ENCODE data around the gene HMCN1. TPM values are rescaled to one million over a fixed set of nuclear protein-coding genes. Genes with fewer than 3 reads are reported as not detected.

HMCN1 gene
- total and polyA plus RNA-seq, 2 donors (not counting 1 experiment from before 2014, with no cell fraction given) = 6.8 to 21.0 TPM

- Histone ChIP-seq H3K4me2 (ENCODE audit: extremely low read depth, insufficient read depth, low read length) (peak overlapping the region; percentile 94), H3K27me3 (ENCODE audit: control insufficient read depth, insufficient read depth, low read length) (peaks cover 2% of the 10 kb centered on the region), H3K79me2 (ENCODE audit: control insufficient read depth, insufficient read depth, low read length) (no peaks in the 10 kb centered on the region), H4K20me1 (ENCODE audit: control insufficient read depth, extremely low read depth, insufficient read depth, low read length) (no peaks in the 10 kb centered on the region), H3K9ac (ENCODE audit: insufficient read depth, low read length) (no peak overlapping the region), H3K36me3 (ENCODE audit: control insufficient read depth, insufficient read depth, low read length) (no peaks in the 10 kb centered on the region), H3K4me1 (ENCODE audit: control insufficient read depth, extremely low read depth, insufficient read depth, low read length) (no peaks in the 10 kb centered on the region), H3K27ac (ENCODE audit: insufficient read depth, low read length) (no peak overlapping the region), H3K4me3 (replicated peaks in 1 of 4; ENCODE audit: control extremely low read depth in 1 of 4, insufficient read depth in 1 of 4, low read depth in 3 of 4, low read length in 4 of 4) (peak overlapping the region; percentile 63 to 70 (median 64)), H3K9me3 (ENCODE audit: control insufficient read depth, insufficient read depth, low read depth, low read length) (no peaks in the 10 kb centered on the region), H2AFZ (ENCODE audit: low read length) (peak overlapping the region; percentile 95)
- peak in 1 of 2 donors; percentile 19 for DNase-seq (ENCODE audit: low read depth in 2 of 2)
- no peak for TF ChIP-seq EZH2 (IDR thresholded peaks at IDR 0.05; ENCODE audit: low read length, missing control alignments)
- TF ChIP-seq, protein P1, sequence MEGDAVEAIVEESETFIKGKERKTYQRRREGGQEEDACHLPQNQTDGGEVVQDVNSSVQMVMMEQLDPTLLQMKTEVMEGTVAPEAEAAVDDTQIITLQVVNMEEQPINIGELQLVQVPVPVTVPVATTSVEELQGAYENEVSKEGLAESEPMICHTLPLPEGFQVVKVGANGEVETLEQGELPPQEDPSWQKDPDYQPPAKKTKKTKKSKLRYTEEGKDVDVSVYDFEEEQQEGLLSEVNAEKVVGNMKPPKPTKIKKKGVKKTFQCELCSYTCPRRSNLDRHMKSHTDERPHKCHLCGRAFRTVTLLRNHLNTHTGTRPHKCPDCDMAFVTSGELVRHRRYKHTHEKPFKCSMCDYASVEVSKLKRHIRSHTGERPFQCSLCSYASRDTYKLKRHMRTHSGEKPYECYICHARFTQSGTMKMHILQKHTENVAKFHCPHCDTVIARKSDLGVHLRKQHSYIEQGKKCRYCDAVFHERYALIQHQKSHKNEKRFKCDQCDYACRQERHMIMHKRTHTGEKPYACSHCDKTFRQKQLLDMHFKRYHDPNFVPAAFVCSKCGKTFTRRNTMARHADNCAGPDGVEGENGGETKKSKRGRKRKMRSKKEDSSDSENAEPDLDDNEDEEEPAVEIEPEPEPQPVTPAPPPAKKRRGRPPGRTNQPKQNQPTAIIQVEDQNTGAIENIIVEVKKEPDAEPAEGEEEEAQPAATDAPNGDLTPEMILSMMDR (conservative IDR thresholded peaks at IDR 0.05 in 1 of 2, IDR thresholded peaks at IDR 0.05 in 1 of 2; ENCODE audit: low read depth in 1 of 2, low read length in 2 of 2) = no peak
Observed at GRCh38 chr1:185734929-185735700, 924 bp downstream of the HMCN1 start.

DNA sequence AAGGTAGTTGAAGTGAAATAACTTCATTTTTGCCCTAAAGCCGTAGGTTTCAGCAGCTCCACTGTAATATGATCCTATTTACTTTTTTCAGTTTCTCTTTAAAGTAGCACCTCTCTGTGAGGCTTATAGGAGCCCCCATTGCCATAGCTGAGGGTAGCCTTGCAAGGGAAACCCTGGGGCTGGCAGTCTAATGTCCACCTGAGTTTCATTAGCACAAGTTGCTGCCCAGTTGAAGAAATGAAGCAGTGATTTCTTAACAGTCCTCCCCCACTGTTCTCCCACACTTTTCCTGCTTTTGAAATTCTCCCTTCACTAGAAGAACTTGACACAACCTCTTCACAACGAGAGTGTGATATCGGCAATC, 1.5 kb downstream of the HMCN1 start:
- H3K4me1 ChIP-seq (ENCODE audit: control insufficient read depth, extremely low read depth, insufficient read depth, low read length) = no peaks in the 10 kb centered on the region
- peak overlapping the region; percentile 63 to 70 (median 64) for H3K4me3 ChIP-seq (replicated peaks in 1 of 4; ENCODE audit: control extremely low read depth in 1 of 4, insufficient read depth in 1 of 4, low read depth in 3 of 4, low read length in 4 of 4)
- H2AFZ ChIP-seq (ENCODE audit: low read length) = peak overlapping the region; percentile 95
- H3K36me3 ChIP-seq (ENCODE audit: control insufficient read depth, insufficient read depth, low read length) = no peaks in the 10 kb centered on the region
- no peaks in the 10 kb centered on the region for H4K20me1 ChIP-seq (ENCODE audit: control insufficient read depth, extremely low read depth, insufficient read depth, low read length)
- no peaks in the 10 kb centered on the region for H3K9me3 ChIP-seq (ENCODE audit: control insufficient read depth, insufficient read depth, low read depth, low read length)
- no peaks in the 10 kb centered on the region for H3K79me2 ChIP-seq (ENCODE audit: control insufficient read depth, insufficient read depth, low read length)
- peak overlapping the region; percentile 94 for H3K4me2 ChIP-seq (ENCODE audit: extremely low read depth, insufficient read depth, low read length)
- peak in 1 of 2 donors; percentile 5 for DNase-seq (ENCODE audit: low read depth in 2 of 2)
- no peak overlapping the region for H3K9ac ChIP-seq (ENCODE audit: insufficient read depth, low read length)
- H3K27ac ChIP-seq (ENCODE audit: insufficient read depth, low read length) = no peak overlapping the region
- TF ChIP-seq EZH2 (IDR thresholded peaks at IDR 0.05; ENCODE audit: low read length, missing control alignments) = no peak
- TF ChIP-seq, protein P1 (conservative IDR thresholded peaks at IDR 0.05 in 1 of 2, IDR thresholded peaks at IDR 0.05 in 1 of 2; ENCODE audit: low read depth in 1 of 2, low read length in 2 of 2) = no peak
- H3K27me3 ChIP-seq (ENCODE audit: control insufficient read depth, insufficient read depth, low read length) = peaks cover 2% of the 10 kb centered on the region

- Histone ChIP-seq H4K20me1 (ENCODE audit: control insufficient read depth, extremely low read depth, insufficient read depth, low read length) (no peaks in the 10 kb centered on the region), H2AFZ (ENCODE audit: low read length) (no peak overlapping the region), H3K4me1 (ENCODE audit: control insufficient read depth, extremely low read depth, insufficient read depth, low read length) (no peaks in the 10 kb centered on the region), H3K27ac (ENCODE audit: insufficient read depth, low read length) (no peak overlapping the region), H3K79me2 (ENCODE audit: control insufficient read depth, insufficient read depth, low read length) (no peaks in the 10 kb centered on the region), H3K9me3 (ENCODE audit: control insufficient read depth, insufficient read depth, low read depth, low read length) (no peaks in the 10 kb centered on the region), H3K36me3 (ENCODE audit: control insufficient read depth, insufficient read depth, low read length) (no peaks in the 10 kb centered on the region), H3K4me2 (ENCODE audit: extremely low read depth, insufficient read depth, low read length) (no peak overlapping the region), H3K27me3 (ENCODE audit: control insufficient read depth, insufficient read depth, low read length) (no peaks in the 10 kb centered on the region), H3K9ac (ENCODE audit: insufficient read depth, low read length) (no peak overlapping the region), H3K4me3 (replicated peaks in 1 of 4; ENCODE audit: control extremely low read depth in 1 of 4, insufficient read depth in 1 of 4, low read depth in 3 of 4, low read length in 4 of 4) (no peak overlapping the region)
- DNase-seq (ENCODE audit: low read depth in 2 of 2) = no peak
- TF ChIP-seq EZH2 (IDR thresholded peaks at IDR 0.05; ENCODE audit: low read length, missing control alignments) = no peak
- TF ChIP-seq, protein P1 (conservative IDR thresholded peaks at IDR 0.05 in 1 of 2, IDR thresholded peaks at IDR 0.05 in 1 of 2; ENCODE audit: low read depth in 1 of 2, low read length in 2 of 2) = no peak
Observed at GRCh38 chr1:185739967-185740366, 5.8 kb downstream of the HMCN1 start.
